NCI-H446 (cell line): Measurements from ENCODE around the gene LBH.

Source experiments
- DNase-seq, 2 experiments: peaks; one replicate each; lab custom pipeline; 2025; lab: John Stamatoyannopoulos, UW

Gene LBH

DNA sequence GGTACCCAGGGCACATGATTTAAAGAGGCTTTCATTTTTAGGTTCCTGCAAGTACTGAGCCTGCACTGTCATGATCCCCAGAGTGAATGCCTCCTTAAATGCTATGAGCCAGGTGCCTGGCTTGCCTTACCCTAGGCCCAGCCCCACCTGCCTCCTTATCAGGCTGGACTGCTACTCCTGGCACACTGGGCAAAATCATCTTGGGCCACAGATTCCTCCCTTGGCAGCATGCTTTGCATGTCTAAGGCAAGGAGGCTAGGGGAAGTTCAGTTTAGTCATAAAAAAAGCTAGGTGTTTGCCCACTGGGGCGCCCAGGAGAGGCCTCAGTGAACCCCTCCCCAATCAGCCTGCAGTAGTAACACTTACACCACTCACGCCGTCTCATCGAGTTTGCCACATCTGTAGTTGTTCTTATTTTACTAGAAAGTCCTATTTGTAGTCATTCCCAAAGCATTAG lies 45.1 kb downstream of the LBH start:
- no peak for DNase-seq

DNA sequence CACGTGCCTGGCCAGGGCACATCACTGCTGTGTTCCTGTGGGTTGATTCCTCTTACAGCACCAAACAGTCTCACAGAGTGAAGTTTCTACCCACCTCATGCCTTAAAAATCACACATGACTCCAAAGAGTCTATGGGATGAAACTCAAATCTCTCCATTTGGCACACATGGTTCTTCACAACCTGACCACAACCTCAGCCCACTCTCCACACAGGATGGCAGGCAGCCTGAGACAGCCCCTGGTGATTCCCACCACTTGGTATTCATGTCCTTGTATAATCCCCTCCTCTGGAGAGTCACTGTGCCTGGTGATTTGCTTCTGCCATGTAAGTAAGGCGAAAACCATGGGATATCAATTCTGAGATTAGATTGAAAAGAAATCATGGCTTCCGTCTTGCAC lies 46.2 kb downstream of the LBH start:
- no peak for DNase-seq

DNA sequence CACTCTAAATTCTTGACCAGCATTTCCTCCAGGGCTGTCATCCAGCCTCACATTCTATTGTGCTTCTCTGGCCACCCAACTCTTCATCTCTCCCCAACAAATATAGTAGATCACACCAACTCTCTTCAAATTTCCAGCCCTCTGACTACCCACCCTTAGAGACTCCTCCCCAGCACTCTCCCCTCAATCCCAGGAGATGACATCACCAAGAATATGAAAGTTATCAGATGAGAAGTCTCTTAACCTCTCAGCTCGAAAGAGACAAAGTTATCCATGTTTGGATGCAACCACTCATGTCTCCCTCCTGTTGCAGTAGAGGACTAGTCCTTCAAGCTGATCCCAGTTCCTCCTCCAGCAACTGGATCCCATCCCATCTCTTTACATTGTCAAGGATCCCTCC lies 47.1 kb downstream of the LBH start:
- no peak for DNase-seq

DNA sequence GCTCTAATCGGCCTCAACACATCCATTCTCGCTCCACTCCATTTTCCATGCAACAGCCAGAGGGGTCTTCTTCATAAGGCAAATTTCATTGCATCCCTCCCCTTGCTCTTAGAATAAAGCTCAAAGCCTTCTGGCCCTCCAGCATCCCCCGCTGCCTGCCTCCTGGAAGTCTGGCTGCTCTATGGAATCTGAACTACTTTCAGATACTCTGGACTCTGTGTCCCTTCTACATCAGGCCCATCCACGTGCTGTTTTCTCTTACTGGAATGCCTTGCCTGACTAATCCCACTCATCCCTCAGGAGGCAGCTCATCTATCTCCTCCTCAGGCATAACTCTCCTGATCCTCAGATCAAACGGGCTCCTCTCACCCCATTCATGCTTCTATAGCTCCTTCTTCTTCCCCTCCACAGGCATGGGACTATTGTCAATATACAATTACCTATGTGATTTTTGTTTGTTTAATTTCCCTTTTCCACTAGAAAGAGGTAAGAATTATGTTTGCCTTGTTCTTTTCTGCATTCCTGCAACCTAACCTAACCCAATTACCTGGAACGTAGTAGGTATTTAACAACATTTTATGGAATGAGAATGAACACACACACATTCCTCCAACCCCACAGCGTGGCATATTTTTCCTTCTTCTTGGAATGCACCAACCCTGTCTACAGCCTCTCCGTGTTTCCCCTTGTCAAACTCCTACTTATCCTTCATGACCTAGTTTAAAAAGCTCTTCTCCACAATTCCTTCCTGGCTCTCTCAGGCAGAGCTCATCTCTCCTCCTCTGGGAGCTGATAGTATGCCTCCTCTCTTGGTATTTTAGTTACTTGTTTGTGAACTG lies 49.5 kb downstream of the LBH start:
- no peak for DNase-seq

DNA sequence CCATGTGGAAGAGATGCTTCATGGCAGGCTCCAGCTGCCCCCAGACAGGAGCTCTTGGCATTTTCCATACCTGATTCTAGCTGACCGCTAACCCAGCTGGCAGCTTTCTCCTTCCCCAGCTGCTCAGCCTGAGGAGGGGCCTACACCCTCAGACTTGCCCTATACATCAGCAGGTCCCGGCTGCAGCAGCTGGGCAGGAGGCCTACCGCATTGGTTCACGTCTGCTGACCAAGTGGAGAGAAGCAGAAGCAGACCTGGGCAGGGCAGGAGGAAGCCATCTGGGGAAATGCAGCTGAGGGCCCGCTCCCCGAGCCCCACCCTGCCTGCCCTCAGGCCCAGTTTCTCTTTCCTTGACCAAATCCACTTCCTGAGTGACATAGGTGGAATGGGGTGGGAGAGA lies 50.7 kb downstream of the LBH start:
- DNase-seq = no peak

DNA sequence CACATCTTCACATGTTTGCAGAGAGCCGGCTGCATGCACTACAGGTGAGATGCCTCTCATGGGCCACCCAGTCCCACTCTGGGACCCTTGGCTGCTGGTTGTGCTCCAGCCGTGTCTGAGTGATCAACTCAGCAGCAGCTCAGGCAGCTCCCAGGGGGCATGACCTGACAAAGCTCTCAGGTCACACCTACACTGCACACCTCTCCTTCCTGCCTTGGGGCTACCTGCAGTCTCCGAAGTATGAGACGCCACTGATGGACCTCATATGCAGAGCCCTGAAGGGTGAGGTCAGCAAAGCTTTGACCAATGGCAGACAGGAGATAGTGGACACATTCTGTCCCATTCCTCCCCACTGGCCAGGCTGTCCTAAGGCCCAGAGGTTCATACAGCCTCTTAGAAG lies 51.4 kb downstream of the LBH start:
- no peak for DNase-seq

DNA sequence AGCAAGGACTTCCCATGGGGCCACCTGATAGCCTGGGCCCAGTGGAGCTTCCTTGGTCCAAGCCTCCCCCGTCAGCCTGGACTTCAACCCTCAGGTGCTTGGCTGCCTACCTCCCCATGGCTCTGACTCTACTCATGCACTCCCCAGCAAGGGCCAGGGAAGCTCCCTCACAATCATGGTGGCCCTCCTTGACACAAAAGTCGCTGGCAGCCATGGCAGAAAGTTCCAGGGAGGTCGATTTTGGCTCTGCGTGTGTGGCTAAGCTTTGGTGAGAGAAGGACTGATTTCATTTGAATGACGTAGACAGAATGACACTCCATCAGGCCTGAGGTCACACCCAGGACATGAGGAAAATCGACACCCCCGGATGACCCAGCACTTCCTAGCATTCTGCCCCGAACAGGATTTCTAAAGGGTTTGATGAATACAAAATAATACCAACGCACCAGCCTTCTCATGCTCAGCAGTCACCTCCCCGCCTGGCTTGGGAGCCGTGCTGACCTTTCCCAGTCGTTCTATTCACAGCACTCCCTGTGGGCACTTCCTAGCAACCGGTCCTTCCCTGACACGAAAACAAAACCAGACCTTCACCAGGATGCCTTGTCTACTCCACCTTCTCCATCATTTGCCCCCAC lies 52.7 kb downstream of the LBH start:
- no peak for DNase-seq

DNA sequence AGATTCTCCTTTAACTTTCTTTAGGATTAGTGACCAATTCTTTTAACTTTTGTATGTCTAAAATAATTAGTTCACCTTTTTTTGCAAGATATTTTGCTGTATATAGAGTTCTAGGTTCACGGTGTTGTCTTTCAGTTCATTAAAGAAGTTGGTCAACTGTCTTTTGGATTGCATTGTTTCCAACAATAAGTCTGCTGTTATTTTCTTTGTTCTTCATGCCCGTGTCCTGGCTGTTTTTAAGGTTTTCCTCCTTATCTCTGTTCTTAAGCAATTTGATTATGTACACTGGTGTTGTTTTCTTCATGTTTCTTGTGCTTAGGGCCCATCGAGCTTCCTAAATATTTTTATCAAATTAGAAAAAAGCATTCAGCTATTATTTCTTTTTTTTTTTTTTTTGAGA lies 54.4 kb downstream of the LBH start:
- no peak for DNase-seq

DNA sequence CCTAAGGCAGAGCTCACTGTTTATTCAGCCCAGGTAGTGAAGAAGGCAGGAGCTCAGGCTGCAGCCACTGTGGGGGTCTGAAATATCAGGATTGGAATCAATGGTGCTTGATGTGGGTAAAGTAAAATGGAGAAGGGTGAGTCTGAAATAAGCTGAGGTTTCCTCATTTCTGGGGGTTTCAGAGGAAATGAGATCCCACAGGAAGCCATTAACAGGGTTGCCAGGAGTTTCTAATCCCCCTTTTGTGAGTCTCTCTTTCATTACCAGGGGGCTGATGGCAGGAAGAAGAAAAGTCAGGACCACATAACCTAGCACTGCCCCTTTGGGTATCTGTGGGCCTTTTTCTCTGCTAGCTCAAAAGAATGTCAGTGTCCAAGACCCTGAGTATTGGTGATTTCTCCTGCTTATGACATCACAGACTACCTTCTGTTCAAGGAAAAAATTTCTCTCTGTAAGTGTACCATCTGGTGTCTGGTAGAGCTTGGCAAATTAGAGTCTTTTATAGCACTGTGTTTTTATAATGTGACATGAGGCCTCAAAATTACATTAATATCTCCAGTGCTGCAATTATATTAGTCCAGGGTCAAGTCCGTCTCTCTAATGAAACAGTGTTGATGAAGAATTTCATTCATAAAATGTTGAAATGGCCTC lies 56.0 kb downstream of the LBH start:
- peak in 1 of 2 experiments; percentile 41 for DNase-seq

DNA sequence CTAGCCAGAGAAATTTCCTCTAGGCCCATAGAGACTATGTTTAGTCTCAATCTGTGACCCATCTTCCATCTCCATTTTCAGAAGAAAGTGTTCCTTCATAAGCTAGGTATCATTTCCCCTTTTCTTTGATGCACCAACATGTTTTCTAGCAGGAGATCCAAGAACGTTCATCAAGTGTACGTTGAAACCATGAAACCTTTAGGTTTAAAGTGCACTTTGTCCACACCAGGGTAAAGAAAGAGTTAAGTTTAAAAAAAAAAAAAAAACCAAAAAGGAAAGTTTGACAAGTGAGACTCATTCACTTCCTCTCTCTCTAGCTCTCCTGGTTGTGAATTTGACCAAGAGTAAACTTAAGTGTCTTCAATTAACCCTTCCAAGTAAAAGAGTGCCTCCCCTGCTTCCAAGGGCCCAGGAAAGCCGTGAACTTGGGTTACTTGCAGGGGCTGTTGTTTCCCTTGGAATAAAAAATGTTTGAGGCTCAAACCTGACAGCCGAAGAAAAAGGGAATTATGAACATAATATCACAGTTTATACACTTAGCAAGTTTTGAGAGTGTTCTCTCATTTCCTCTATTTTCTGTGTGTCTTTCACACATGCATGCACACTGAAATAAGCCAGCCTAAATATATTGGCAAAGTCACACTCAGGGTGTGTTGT lies 56.7 kb downstream of the LBH start:
- DNase-seq = no peak

DNA sequence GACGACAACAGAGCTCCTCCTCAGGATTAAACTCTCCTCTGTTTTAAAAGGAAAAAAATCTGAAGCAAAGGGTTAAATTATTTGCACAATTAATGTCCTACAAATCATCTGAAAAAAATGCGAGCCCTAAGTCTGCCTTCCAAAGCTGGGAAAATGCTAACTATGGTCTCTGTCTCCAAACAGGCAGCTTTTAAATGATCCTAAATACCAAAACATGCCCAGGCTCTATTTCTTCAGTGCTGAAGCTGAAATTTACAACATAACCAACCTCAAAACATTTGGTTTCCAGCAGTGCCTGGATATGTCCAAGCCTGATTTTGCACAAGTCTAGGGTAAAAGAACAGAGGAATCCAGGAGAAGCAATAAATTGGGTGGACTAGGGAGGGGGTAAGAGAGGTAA lies 57.2 kb downstream of the LBH start:
- no peak for DNase-seq

DNA sequence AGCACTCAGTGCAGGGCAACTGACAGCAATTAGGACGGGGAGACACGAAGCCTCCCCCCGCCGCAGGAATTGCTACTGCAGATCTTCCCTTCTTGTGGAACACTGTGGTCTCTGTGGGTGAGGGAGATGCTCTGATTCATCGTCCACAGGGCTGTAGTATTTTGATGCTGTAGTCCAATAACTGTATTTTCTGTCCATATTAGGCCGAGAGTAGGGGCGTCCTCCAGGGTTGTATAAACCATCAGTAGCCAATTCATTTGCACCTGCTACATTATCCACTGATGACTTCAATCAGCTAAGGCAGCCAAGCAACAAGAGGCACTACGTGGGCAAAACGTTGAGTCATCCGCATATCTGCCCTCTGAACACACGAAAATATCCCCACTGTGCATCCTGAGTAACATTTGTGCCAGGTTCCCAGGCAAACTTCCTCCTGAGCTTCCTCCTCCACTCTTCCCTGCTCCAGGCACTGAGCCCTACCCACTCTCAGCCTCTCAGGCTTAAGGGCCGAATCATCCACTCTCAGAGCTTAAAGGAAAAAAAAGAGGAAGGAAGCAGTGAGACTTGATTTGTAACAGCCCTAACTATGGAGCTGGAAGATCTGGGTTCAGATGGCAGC lies 62.1 kb downstream of the LBH start:
- DNase-seq = no peak

DNA sequence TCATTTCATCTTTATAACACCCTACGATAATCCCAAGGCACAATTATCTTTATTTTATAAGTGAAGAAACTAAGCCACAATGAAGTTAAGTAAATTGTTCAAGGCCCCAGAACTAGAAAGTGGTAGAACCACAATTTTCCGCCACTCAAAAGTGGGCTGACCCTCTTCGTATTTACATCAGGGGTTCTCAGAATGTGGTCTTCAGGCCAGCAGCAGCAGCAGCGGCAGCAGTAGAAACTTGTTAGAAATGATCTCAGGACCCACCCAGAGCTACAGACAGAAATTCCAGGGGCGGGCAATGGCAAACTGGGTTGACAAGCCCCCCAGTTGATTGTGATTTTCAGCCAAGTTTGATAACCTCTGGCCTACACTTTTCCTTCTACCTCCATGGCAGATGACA lies 62.8 kb downstream of the LBH start:
- DNase-seq = no peak

DNA sequence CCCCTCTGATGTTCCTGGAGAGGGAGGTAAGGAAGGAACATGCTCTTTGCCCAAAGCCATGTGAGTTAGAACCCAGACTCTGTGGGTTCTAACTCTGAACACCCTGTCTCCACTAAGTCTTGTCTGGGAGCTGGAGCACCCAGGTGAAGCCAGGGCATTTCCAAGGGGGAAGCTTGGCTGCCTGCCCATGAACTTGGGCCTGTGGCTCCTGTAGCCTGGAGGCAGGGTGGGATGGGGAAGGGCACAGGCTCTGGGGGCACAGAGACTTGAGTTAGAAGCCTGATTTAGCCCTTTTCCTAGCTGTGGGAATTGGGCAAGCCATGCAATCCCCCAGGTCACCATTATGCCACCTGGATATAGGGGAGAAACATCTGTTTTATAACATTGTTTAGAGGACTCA lies 65.2 kb downstream of the LBH start:
- DNase-seq = no peak

DNA sequence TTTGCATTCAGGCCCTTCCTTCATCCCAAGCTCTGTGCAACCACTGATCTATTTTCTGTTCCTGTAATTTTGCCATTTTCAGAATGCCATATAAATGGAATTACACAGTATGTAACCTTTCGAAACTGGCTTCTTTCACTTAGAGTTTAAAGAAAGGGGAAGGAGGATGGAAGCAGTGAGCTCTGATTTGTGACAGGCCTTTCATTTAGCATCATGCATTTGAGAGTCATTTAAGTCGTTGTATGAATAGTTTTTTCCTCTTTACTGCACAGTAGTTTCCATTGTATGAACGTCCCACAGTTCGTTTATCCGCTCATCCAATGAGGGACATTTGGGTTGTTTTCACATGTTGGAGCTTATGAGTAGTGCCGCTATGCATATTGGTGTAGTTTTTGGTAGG lies 67.0 kb downstream of the LBH start:
- DNase-seq = no peak

DNA sequence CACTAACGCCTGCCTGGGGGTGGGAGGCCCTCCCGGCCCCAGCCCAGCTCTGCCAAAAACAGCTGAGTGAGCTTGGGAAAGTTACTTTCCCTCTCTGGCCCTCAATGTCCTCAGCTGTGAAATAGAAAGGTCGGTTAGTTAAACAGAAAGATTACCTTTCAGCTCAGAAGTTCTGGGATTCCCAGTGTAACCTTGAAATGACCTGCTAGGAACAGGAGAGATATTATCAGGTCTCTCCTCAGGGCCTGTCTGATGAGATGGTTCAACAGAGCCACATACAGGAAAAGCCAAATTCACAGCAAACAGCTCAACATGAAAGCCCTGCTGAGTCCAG lies 68.8 kb downstream of the LBH start:
- DNase-seq = no peak

DNA sequence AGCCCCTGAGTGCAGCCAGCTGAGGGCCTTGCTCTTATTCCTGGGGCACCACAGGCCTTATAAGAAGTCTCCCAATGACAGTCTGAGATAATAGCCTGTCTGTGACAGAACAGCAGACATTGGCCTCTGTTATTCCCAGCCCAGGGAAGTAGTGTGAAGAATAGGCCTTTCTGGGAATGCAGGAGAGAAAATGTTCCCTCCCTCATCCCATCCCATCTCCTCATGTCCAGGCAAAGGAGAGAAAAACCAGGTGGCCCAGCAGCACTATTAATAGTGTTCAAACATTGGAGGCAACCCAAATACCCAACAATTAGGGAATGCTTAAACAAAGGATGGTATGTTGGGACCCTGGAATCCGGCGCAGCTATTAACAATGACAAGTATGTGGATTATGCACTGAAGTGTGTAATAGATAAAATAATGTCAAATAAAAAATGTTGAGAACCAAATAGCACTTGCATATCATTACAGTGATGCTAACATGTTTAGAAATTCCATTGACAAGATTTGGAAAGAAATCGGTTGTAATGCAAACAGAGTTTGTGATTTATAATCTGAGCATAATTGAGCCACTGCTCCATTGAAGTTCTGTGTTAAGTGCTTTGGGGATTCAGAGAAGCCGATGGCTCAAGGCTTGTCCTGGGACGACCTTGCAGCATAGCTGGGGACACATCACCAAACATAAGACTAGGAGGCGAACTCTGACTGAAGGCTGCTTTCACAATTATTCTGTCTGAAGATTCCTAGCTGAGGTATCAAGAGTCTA lies 69.3 kb downstream of the LBH start:
- no peak for DNase-seq

DNA sequence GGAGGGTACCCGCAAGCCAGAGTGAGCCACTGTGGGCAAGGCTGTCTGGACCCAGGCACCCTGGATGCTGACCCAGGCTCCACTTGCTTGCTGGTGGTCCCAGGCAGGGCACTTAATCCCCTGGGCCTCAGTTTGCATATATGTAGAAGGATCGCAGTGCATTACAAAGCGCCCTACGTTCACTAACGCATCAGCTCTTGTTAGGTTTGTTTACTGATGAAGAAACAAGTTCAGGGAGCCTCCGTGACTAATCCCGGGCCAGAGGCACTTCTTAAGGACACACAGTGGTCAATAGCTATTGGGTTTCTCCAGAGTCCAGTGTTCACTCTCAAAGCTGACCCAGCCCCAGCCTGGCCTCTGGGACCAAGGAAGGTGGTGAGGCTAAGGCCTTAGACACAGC lies 70.2 kb downstream of the LBH start:
- DNase-seq = no peak

DNA sequence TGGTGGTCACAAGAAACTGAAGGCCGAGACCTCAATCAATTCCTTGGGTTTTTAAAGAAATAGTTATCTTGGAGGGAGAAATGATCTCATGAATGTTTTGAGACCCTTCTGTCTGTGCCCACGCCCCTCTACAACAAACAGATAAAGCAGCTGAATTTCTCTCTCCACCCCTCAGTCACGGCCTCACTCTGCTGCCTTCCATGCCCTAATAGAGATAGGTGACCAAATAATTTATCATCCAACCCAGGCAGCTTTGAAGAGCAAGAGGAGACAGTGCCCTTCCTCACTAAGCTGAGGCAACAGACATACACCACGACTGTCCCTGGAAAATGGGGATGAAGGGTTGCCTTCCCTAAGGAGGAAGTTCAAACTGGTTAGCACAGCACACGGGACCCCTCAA lies 71.2 kb downstream of the LBH start:
- DNase-seq = no peak

DNA sequence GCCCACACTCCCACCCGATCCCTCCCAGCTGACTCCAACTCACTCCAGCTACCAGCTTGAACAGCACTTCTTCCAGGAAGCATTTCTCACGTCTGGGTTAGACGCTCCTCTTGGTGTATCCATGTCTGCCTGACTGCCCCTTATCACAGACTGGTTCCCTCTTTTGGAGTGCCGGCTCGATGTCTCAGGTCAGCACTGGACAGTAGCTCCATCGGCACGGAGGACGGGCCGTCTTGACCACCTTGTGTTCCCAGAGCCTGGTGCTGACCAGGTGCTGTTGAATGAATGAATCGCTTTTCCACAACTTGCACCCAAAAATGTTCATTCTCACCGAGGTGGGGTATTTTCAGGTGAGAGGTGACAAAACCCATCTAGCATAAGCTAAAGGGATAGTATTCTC lies 71.8 kb downstream of the LBH start:
- DNase-seq = no peak

DNA sequence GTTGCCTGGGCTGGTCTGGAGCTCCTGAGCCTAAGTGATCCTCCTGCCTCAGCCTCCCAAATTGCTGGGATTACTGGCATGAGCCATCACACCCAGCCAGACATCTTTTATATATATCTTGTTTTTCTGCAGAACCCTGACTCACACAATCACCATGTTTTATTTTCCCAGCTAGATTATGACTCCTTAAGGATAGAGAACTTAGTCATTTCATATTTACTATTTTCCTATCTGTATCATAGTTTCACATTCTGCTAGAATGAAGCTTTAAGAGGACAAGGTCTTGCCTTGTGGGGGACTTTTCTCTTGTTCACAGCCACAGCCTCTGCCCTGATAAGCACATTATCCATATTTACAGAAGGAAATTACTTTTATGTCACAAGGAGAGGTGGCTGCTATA lies 73.9 kb downstream of the LBH start:
- no peak for DNase-seq

DNA sequence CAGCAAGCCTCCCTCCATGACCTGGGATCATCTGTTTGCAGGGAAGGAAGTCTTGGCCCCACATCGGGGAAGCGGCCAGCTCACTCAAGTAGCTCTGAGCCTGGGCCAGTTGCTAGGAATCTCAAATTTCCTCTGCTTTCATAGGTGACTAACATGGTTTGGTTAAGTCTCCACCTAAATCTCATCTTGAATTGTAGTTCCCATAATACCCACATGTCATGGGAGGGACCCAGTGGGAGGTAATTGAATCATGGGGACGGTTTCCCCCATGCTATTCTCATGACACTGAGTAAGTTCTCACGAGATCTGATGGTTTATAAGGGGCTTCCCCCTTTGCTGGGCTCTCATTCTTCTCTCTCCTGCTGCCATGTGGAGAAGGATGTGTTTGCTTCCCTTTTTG lies 75.2 kb downstream of the LBH start:
- DNase-seq = no peak
